Vagina (tissue), 2 donors: ENCODE measurements around the gene HID1. TPM values are rescaled to one million over a fixed set of nuclear protein-coding genes. Genes with fewer than 3 reads are reported as not detected.

Experiments
- DNase-seq, 2 donors: peaks; one replicate each; pipeline ENCODE4 v3.0.0-alpha.2; 2017; ENCODE audit errors: extremely low spot score in 2 of 2
- H3K27ac ChIP-seq: fragments of 200-600 bp; sonication (generic); one replicate; pipeline ENCODE4 v1.5.1; 2019
- H3K27me3 ChIP-seq: fragments of 200-600 bp; sonication (generic); one replicate; pipeline ENCODE4 v1.5.1; 2019
- H3K36me3 ChIP-seq, 2 donors: fragments of 200-600 bp; sonication (generic); one replicate each; pipeline ENCODE4 v1.5.1; 2017 to 2019
- H3K4me1 ChIP-seq: fragments of 200-600 bp; sonication (generic); one replicate; pipeline ENCODE4 v1.5.1; 2019
- H3K4me3 ChIP-seq, 2 donors: fragments of 200-600 bp; sonication (generic); 1 replicate in 1 of 2; 2 replicates in 1 of 2; pipeline ENCODE4 v1.5.1; 2016 to 2019
- H3K9me3 ChIP-seq: fragments of 200-600 bp; sonication (generic); one replicate; pipeline ENCODE4 v1.5.1; 2019
- CTCF ChIP-seq, 3 experiments: fragments of 450-650 bp in 2 of 3; fragments of 200-600 bp in 1 of 3; sonication (generic) in 1 of 3; IDR thresholded peaks; one replicate each; pipeline ENCODE4 v1.5.1; 2017 to 2019; ENCODE audit warnings: antibody characterized with exemption in 3 of 3, mild to moderate bottlenecking in 2 of 3, moderate library complexity in 2 of 3
- POLR2A ChIP-seq, 2 donors: fragments of 450-650 bp; IDR thresholded peaks; one replicate each; pipeline ENCODE4 v1.6.1; 2017; ENCODE audit warnings: antibody characterized with exemption in 2 of 2, mild to moderate bottlenecking in 2 of 2, moderate library complexity in 2 of 2
- POLR2AphosphoS5 ChIP-seq, 2 donors: sonication (generic); formaldehyde crosslinking; IDR thresholded peaks; one replicate each; pipeline ENCODE4 v1.9.0; 2017; ENCODE audit warnings: antibody characterized with exemption in 2 of 2, mild to moderate bottlenecking in 2 of 2, low read depth in 1 of 2; ENCODE audit not compliant: insufficient read depth in 1 of 2
- intact Hi-C: fragments of 100-400 bp; cut with DNase I; formaldehyde crosslinking; loops from one replicate; pipeline ENCODE4 v1.15.1; 2023
- total RNA-seq: library from RNA; depleted of rRNA; stranded (reverse); fragments of >200 nt; gene quantifications from one replicate; pipeline ENCODE4 v1.2.3, GENCODE V29; 2016

The HID1 gene
- total RNA-seq, 1 donor from 2014 or later = 13.0 TPM

- intact Hi-C loops = no loop called here
- no peak for TF ChIP-seq CTCF (IDR thresholded peaks at IDR 0.05)
- TF ChIP-seq POLR2AphosphoS5 (IDR thresholded peaks at IDR 0.05; ENCODE audit: insufficient read depth in 1 of 2, low read depth in 1 of 2) = no peak
- TF ChIP-seq POLR2A (IDR thresholded peaks at IDR 0.05) = no peak
- Histone ChIP-seq H3K27ac (peak overlapping the region; percentile 2), H3K4me1 (peaks cover 48% of the 10 kb centered on the region), H3K9me3 (no peaks in the 10 kb centered on the region), H3K4me3 (no peak overlapping the region), H3K36me3 (no peaks in the 10 kb centered on the region), H3K27me3 (no peaks in the 10 kb centered on the region)
- DNase-seq = no peak
Measured at GRCh38 chr17:74992223-74992622, 19.7 kb upstream of the HID1 start.

GRCh38 chr17:74990581-74991105 lies 18.1 kb upstream of the HID1 start:
- intact Hi-C loops = no loop called here

GRCh38 chr17:74987909-74988711 lies 15.6 kb upstream of the HID1 start:
- peaks cover 38% of the 10 kb centered on the region for H3K4me1 ChIP-seq
- H3K27ac ChIP-seq = peak overlapping the region; percentile 96
- no peaks in the 10 kb centered on the region for H3K27me3 ChIP-seq
- no peaks in the 10 kb centered on the region for H3K9me3 ChIP-seq
- no peaks in the 10 kb centered on the region for H3K36me3 ChIP-seq
- H3K4me3 ChIP-seq = peak overlapping the region; percentile 70 to 94
- intact Hi-C loops = no loop called here
- no peak for DNase-seq
- TF ChIP-seq POLR2AphosphoS5 (IDR thresholded peaks at IDR 0.05; ENCODE audit: insufficient read depth in 1 of 2, low read depth in 1 of 2) = peak in 1 of 2 donors; percentile 73
- peak in 1 of 3 experiments; percentile 25 for TF ChIP-seq CTCF (IDR thresholded peaks at IDR 0.05)
- peak in 1 of 2 donors; percentile 42 for TF ChIP-seq POLR2A (IDR thresholded peaks at IDR 0.05)

More at GRCh38 chr17:74990581-74991105, 18.1 kb upstream of the HID1 start:
- Histone ChIP-seq H3K27ac (no peak overlapping the region), H3K36me3 (no peaks in the 10 kb centered on the region), H3K4me1 (peaks cover 54% of the 10 kb centered on the region), H3K9me3 (no peaks in the 10 kb centered on the region), H3K27me3 (no peaks in the 10 kb centered on the region), H3K4me3 (no peak overlapping the region)
- no peak for DNase-seq
- TF ChIP-seq POLR2A (IDR thresholded peaks at IDR 0.05) = no peak
- TF ChIP-seq CTCF (IDR thresholded peaks at IDR 0.05) = no peak
- TF ChIP-seq POLR2AphosphoS5 (IDR thresholded peaks at IDR 0.05; ENCODE audit: insufficient read depth in 1 of 2, low read depth in 1 of 2) = no peak

GRCh38 chr17:74987418-74987908 lies 14.9 kb upstream of the HID1 start, which contains the start of gene CDR2L:
CDR2L (plus strand) TSS chr17:74987632; CDS start chr17:74988044, 412 bp downstream.
- Histone ChIP-seq H3K4me3 (peak within 1 kb of the TSS; percentile 70 to 94), H3K4me1 (peaks cover 32% of the 10 kb centered on the region), H3K27ac (peak within 1 kb of the TSS; percentile 96), H3K9me3 (no peaks in the 10 kb centered on the region), H3K27me3 (no peaks in the 10 kb centered on the region), H3K36me3 (no peaks in the 10 kb centered on the region)
- TF ChIP-seq POLR2AphosphoS5 (IDR thresholded peaks at IDR 0.05; ENCODE audit: insufficient read depth in 1 of 2, low read depth in 1 of 2) (peak in 1 of 2 donors; percentile 39), POLR2A (IDR thresholded peaks at IDR 0.05) (peak in 1 of 2 donors; percentile 92), CTCF (IDR thresholded peaks at IDR 0.05) (no peak)
- peak in 1 of 2 donors; percentile 95 for DNase-seq
- intact Hi-C loops = no loop called here
